Activated B cell treated with CpG ODN at 0.5 μM for 24 hours (primary cell): ENCODE data around the gene DOK7. TPM values are rescaled to one million over a fixed set of nuclear protein-coding genes. Genes with fewer than 3 reads are reported as not detected.

Experiments used
- ATAC-seq: fragments of 200-7000 bp; cut with Tn5 transposase; one replicate; pipeline ENCODE4 v1.10.0; 2021; ENCODE audit warnings: low read depth, mild to moderate bottlenecking, moderate library complexity
- CTCF ChIA-PET: fragments of 350-600 bp; sonication (Branson Sonifier 250); formaldehyde crosslinking; loops from one replicate; lab custom pipeline; 2021; ENCODE audit warnings: antibody characterized with exemption; lab: Charles Lee
- POLR2A ChIA-PET: fragments of 350-600 bp; sonication (Branson Sonifier 250); formaldehyde crosslinking; loops from one replicate; lab custom pipeline; 2021; ENCODE audit warnings: antibody characterized with exemption; lab: Charles Lee
- DNase-seq: peaks from one replicate; pipeline ENCODE4 v3.0.0; 2022
- H3K27ac Mint-ChIP-seq: one replicate; pipeline ENCODE4 v1.8.0; 2020; ENCODE audit warnings: mixed read lengths
- H3K27me3 Mint-ChIP-seq: one replicate; pipeline ENCODE4 v1.8.0; 2021; ENCODE audit warnings: mixed read lengths
- H3K36me3 Mint-ChIP-seq: one replicate; pipeline ENCODE4 v1.8.0; 2021; ENCODE audit warnings: low read depth, mixed read lengths
- H3K4me1 Mint-ChIP-seq: one replicate; pipeline ENCODE4 v1.8.0; 2021; ENCODE audit warnings: mixed read lengths
- H3K4me3 Mint-ChIP-seq: one replicate; pipeline ENCODE4 v1.8.0; 2020; ENCODE audit warnings: mild to moderate bottlenecking, mixed read lengths
- H3K9me3 Mint-ChIP-seq: one replicate; pipeline ENCODE4 v1.8.0; 2020; ENCODE audit warnings: mixed read lengths
- intact Hi-C: fragments of 100-400 bp; cut with micrococcal nuclease; formaldehyde crosslinking; loops from one replicate; pipeline ENCODE4 v1.15.1; 2024
- total RNA-seq: library from RNA; stranded (reverse); gene quantifications from 2 replicates; pipeline ENCODE4 v1.2.3, GENCODE V29; 2022
- TF ChIP-seq, protein P1 (sequence below): fragments of 200-600 bp; IDR thresholded peaks from one replicate; pipeline ENCODE4 v1.8.0; 2022; ENCODE audit warnings: antibody characterized with exemption, mild to moderate bottlenecking

DOK7 gene
- total RNA-seq, 1 donor from 2014 or later = 2.7 TPM

DNA sequence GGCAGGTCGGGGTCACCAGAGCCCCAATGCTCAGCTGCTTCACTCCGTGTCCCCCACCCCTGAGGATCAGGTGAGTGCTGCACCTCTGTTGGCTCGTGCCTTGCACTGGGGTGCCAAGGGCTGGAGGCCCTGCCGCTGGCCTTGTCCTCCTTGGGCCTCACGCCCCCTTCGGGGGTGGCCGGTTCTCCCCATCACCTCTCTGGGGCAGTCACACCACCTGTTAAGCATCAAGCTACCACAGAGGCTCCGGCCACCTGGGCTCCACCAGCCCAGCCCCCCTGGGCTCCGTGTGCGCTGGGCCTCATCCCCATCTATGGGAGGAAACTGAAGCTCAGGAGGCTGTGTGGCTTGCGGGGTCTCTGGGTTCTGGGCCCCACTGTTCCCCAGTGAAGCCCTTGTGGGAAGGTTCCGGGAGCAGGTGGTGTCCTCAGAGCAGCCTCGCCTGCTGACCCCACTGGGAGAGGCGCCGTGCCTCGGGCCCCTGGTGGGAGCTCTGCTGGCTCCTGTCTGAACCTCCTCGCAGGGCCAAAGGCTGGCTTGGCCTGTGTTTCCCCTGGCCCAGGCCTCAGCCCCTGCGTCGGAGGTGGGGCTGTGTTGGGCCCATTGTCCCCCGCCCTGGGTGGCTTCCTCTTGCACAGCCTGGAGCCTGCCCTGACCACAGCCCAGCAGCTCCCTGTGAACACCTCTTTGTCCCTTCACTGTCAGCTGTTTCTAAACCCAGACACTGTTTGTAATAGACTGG, 30.8 kb downstream of the DOK7 start:
- POLR2A ChIA-PET = no interaction called here

DNA sequence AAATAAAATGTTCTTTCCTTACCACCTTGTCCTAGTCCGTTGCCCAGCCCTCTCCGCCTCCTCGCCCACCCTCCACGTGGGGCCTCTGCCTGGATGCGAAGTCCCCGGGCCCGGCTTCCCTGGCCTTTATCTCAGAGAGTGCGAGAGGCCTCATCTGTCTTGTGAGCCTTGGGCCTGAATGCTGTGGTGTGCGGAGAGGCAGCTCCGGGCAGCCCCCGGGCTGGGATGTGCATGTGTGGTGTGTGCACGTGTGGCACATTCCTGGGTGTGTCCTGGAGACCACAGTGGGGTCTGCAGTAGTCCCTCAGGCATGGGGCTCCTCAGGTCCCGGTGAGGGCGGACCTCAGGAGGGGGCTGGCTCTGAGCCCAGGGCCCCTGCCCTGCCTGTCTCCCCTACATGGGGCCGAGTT, 31.4 kb downstream of the DOK7 start:
- peaks cover 1% of the 10 kb centered on the region for H3K4me1 Mint-ChIP-seq
- no peaks in the 10 kb centered on the region for H3K27me3 Mint-ChIP-seq
- TF ChIP-seq, protein P1, sequence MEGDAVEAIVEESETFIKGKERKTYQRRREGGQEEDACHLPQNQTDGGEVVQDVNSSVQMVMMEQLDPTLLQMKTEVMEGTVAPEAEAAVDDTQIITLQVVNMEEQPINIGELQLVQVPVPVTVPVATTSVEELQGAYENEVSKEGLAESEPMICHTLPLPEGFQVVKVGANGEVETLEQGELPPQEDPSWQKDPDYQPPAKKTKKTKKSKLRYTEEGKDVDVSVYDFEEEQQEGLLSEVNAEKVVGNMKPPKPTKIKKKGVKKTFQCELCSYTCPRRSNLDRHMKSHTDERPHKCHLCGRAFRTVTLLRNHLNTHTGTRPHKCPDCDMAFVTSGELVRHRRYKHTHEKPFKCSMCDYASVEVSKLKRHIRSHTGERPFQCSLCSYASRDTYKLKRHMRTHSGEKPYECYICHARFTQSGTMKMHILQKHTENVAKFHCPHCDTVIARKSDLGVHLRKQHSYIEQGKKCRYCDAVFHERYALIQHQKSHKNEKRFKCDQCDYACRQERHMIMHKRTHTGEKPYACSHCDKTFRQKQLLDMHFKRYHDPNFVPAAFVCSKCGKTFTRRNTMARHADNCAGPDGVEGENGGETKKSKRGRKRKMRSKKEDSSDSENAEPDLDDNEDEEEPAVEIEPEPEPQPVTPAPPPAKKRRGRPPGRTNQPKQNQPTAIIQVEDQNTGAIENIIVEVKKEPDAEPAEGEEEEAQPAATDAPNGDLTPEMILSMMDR = no peak
- H3K4me3 Mint-ChIP-seq = no peak overlapping the region
- no peaks in the 10 kb centered on the region for H3K9me3 Mint-ChIP-seq
- H3K36me3 Mint-ChIP-seq = peaks cover 18% of the 10 kb centered on the region
- CTCF ChIA-PET = no interaction called here
- DNase-seq (no peak), ATAC-seq (no peak)
- POLR2A ChIA-PET = no interaction called here
- intact Hi-C loops = no loop called here
- H3K27ac Mint-ChIP-seq = no peak overlapping the region

More for the DNA sequence above, 30.8 kb downstream of the DOK7 start:
- Mint-ChIP-seq H3K4me3 (no peak overlapping the region), H3K9me3 (no peaks in the 10 kb centered on the region), H3K4me1 (peaks cover 7% of the 10 kb centered on the region), H3K36me3 (peaks cover 18% of the 10 kb centered on the region), H3K27me3 (no peaks in the 10 kb centered on the region), H3K27ac (no peak overlapping the region)
- CTCF ChIA-PET = no interaction called here
- intact Hi-C loops = no loop called here
- DNase-seq = no peak
- TF ChIP-seq, protein P1 = no peak
- no peak for ATAC-seq

DNA sequence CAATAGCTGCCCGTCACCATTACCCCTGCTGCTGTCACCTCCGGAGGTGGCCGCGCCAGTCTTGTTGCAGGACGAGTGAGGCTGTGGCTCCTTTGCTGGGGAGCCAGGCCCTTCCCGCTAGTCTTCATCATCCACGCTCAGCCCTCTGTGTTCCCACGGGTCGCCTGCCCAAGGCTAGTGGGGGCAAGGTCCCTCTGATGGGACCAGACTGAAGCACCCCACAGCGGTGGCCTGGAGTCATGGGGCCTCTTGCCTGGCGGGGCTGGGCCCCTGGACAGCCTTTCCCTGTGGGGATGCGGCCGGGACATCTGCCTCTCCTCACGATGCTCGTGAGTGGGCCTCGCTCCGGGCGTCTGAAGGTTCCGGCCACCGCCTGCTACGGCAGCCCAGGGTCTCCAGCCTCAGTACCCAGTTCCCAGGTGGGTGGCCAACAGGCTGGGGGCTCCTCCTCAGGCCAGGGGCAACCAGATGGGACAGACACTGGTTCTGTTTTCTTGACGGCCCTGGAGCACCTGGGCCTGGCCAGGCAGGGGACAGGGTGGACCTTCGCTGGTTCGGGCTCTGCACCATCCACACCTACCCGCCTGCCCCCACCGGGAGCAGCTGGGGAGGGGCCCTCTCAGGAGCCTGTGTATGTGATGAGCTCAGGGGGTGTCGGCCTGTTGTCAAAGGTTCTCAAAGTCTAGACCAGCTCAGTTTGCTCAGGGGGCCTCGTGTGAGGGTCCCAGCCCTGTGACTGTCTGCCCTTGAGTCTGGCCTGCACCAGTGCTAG, 32.3 kb downstream of the DOK7 start:
- H3K27ac Mint-ChIP-seq = no peak overlapping the region
- no peaks in the 10 kb centered on the region for H3K27me3 Mint-ChIP-seq
- no peaks in the 10 kb centered on the region for H3K9me3 Mint-ChIP-seq
- TF ChIP-seq, protein P1 = no peak
- DNase-seq = no peak
- intact Hi-C loops = no loop called here
- no peak for ATAC-seq
- no peaks in the 10 kb centered on the region for H3K4me1 Mint-ChIP-seq
- CTCF ChIA-PET = no interaction called here
- no peak overlapping the region for H3K4me3 Mint-ChIP-seq
- H3K36me3 Mint-ChIP-seq = peaks cover 18% of the 10 kb centered on the region
- POLR2A ChIA-PET = no interaction called here

DNA sequence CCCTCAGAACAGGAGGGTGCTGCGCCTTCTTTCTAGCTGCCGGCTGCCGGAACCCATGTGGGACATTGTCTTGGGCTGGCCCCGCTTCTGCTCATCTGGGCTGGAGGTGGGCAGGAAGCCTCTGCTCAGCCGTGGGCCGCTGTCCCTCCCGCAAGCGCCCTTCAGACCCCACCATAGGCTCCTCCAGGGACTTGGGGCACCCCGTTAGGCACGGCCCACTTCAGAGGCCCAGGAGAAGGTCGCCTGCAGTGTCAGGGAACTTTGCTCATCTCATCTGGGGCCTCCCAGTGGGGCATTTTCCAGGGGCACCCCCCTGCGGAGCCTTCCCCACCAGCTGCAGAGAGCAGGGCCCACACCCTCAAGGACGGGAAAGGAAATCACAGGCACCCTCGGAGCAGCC, 32.9 kb downstream of the DOK7 start:
- DNase-seq (no peak), ATAC-seq (no peak)
- TF ChIP-seq, protein P1 = no peak
- Mint-ChIP-seq H3K27ac (no peak overlapping the region), H3K36me3 (peaks cover 15% of the 10 kb centered on the region), H3K4me3 (no peak overlapping the region), H3K27me3 (no peaks in the 10 kb centered on the region), H3K9me3 (no peaks in the 10 kb centered on the region), H3K4me1 (no peaks in the 10 kb centered on the region)
- ChIA-PET POLR2A (no interaction called here), CTCF (no interaction called here)
- intact Hi-C loops = no loop called here

DNA sequence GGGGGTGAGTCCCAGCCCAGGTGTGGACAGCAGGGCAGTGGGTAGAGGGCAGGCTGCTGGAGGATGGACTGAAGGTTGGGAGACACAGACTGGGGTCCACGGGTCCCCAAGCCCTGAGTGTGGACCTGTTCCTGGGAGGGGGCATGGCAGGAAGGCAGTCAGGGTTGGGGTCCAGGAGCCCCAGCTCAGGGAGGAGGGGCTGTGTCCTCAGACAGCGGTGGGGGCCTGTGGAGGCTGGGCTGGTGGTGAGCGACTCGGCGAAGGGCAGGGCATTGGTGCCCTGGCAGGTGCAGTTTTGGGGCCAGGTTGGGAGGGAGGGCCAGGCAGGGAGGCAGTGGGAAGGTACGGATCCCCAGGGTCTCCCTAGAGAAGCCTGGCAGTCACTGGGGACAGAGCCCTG, 34.0 kb downstream of the DOK7 start:
- no peaks in the 10 kb centered on the region for H3K9me3 Mint-ChIP-seq
- TF ChIP-seq, protein P1 = no peak
- no peaks in the 10 kb centered on the region for H3K4me1 Mint-ChIP-seq
- no peak for DNase-seq
- peaks cover 11% of the 10 kb centered on the region for H3K36me3 Mint-ChIP-seq
- intact Hi-C loops = no loop called here
- ChIA-PET POLR2A (no interaction called here), CTCF (no interaction called here)
- no peak for ATAC-seq
- no peaks in the 10 kb centered on the region for H3K27me3 Mint-ChIP-seq
- no peak overlapping the region for H3K27ac Mint-ChIP-seq
- H3K4me3 Mint-ChIP-seq = no peak overlapping the region
